ENCODE measurements around the gene MACROH2A1.

GRCh38 chr5:135324160-135324559 lies 74.9 kb downstream of the MACROH2A1 start:
- TF ChIP-seq CTCF (conservative IDR thresholded peaks at IDR 0.05; ENCODE audit: low read depth, low read length) (no peak), POLR2A (IDR thresholded peaks at IDR 0.05; ENCODE audit: low read depth, low read length) (no peak)

Data from IMR-90 (cell line).